T-helper 17 cell (primary cell): ENCODE data around the gene SNAPC4. TPM values are rescaled to one million over a fixed set of nuclear protein-coding genes. Genes with fewer than 3 reads are reported as not detected.
"Not testable (repeated sequence)": the region's sequence is repeated elsewhere in the genome, so short reads cannot be mapped to it uniquely, and the experiment has no call there.

Experiments used
- ATAC-seq: fragments of 150-1000 bp; cut with Tn5 transposase; 2 replicates; pipeline ENCODE4 v1.10.0; 2021; ENCODE audit warnings: mild to moderate bottlenecking, moderate library complexity
- DNase-seq, 3 donors: peaks; one replicate each; pipeline versions ENCODE4 v3.0.0 to v3.0.0-alpha.2; 2020 to 2021
- H3K9me3 ChIP-seq: one replicate; pipeline ENCODE4 v1.7.0; 2013; ENCODE audit warnings: low read length, mild to moderate bottlenecking; ENCODE audit not compliant: control insufficient read depth, poor library complexity, severe bottlenecking
- H3K27ac Mint-ChIP-seq: one replicate; pipeline ENCODE4 v1.8.0; 2022; ENCODE audit warnings: mild to moderate bottlenecking, moderate library complexity, mixed read lengths
- H3K27me3 Mint-ChIP-seq: one replicate; pipeline ENCODE4 v1.8.0; 2022; ENCODE audit warnings: mixed read lengths
- H3K36me3 Mint-ChIP-seq: one replicate; pipeline ENCODE4 v1.8.0; 2022; ENCODE audit warnings: low read depth, mixed read lengths
- H3K4me1 Mint-ChIP-seq: one replicate; pipeline ENCODE4 v1.8.0; 2022; ENCODE audit warnings: mild to moderate bottlenecking, mixed read lengths
- H3K4me3 Mint-ChIP-seq: one replicate; pipeline ENCODE4 v1.8.0; 2022; ENCODE audit warnings: mild to moderate bottlenecking, moderate library complexity, mixed read lengths
- total RNA-seq, 4 donors: library from RNA in 2 of 4; stranded (reverse) in 2 of 4; gene quantifications; one replicate each; pipeline ENCODE4 v1.2.3 and lab custom pipeline; 2022 to 2026

The SNAPC4 gene
- total RNA-seq, 2 donors from 2014 or later, result 10.6 to 11.0 TPM

GRCh38 chr9:136429075-136429628, 29.2 kb upstream of the SNAPC4 start:
- ATAC-seq (no peak), DNase-seq (no peak)
- H3K4me1 Mint-ChIP-seq, result peaks cover 2% of the 10 kb centered on the region
- no peaks in the 10 kb centered on the region for H3K27me3 Mint-ChIP-seq
- no peaks in the 10 kb centered on the region for H3K9me3 ChIP-seq
- H3K36me3 Mint-ChIP-seq, result no peaks in the 10 kb centered on the region
- H3K4me3 Mint-ChIP-seq, result no peak overlapping the region
- no peak overlapping the region for H3K27ac Mint-ChIP-seq

GRCh38 chr9:136426787-136427186, 26.8 kb upstream of the SNAPC4 start:
- no peaks in the 10 kb centered on the region for H3K9me3 ChIP-seq
- Mint-ChIP-seq H3K36me3 (no peaks in the 10 kb centered on the region), H3K4me1 (peaks cover 2% of the 10 kb centered on the region), H3K4me3 (no peak overlapping the region), H3K27me3 (no peaks in the 10 kb centered on the region), H3K27ac (no peak overlapping the region)
- ATAC-seq (no peak), DNase-seq (no peak)

- DNase-seq, H3K4me3 Mint-ChIP-seq, H3K9me3 ChIP-seq, H3K36me3 Mint-ChIP-seq, H3K27me3 Mint-ChIP-seq, H3K27ac Mint-ChIP-seq, H3K4me1 Mint-ChIP-seq, ATAC-seq: not testable (repeated sequence)
These were observed 25.4 kb upstream of the SNAPC4 start for GRCh38 chr9:136425367-136425766.

GRCh38 chr9:136424750-136425362, 24.9 kb upstream of the SNAPC4 start:
- H3K4me3 Mint-ChIP-seq, result no peak overlapping the region
- ATAC-seq (peak; percentile 7), DNase-seq (no peak)
- no peaks in the 10 kb centered on the region for H3K36me3 Mint-ChIP-seq
- no peaks in the 10 kb centered on the region for H3K9me3 ChIP-seq
- no peak overlapping the region for H3K27ac Mint-ChIP-seq
- peaks cover 2% of the 10 kb centered on the region for H3K4me1 Mint-ChIP-seq
- no peaks in the 10 kb centered on the region for H3K27me3 Mint-ChIP-seq

- Mint-ChIP-seq H3K27me3 (no peaks in the 10 kb centered on the region), H3K36me3 (peaks cover 3% of the 10 kb centered on the region), H3K4me1 (peaks cover under 1% of the 10 kb centered on the region), H3K4me3 (no peak overlapping the region), H3K27ac (no peak overlapping the region)
- ATAC-seq (no peak), DNase-seq (no peak)
- no peaks in the 10 kb centered on the region for H3K9me3 ChIP-seq
These were observed 23.6 kb upstream of the SNAPC4 start for GRCh38 chr9:136423432-136424146.

- H3K9me3 ChIP-seq, result no peaks in the 10 kb centered on the region
- peaks cover 4% of the 10 kb centered on the region for H3K36me3 Mint-ChIP-seq
- H3K27ac Mint-ChIP-seq, result no peak overlapping the region
- DNase-seq, result no peak
- no peak overlapping the region for H3K4me3 Mint-ChIP-seq
- H3K4me1 Mint-ChIP-seq, result no peaks in the 10 kb centered on the region
- ATAC-seq, result no peak
- no peaks in the 10 kb centered on the region for H3K27me3 Mint-ChIP-seq
These were observed 22.9 kb upstream of the SNAPC4 start for GRCh38 chr9:136422876-136423275.

GRCh38 chr9:136421791-136422190, 21.8 kb upstream of the SNAPC4 start:
- no peaks in the 10 kb centered on the region for H3K4me1 Mint-ChIP-seq
- no peak overlapping the region for H3K27ac Mint-ChIP-seq
- DNase-seq (no peak), ATAC-seq (no peak)
- H3K27me3 Mint-ChIP-seq, result no peaks in the 10 kb centered on the region
- no peaks in the 10 kb centered on the region for H3K9me3 ChIP-seq
- no peak overlapping the region for H3K4me3 Mint-ChIP-seq
- H3K36me3 Mint-ChIP-seq, result peaks cover 4% of the 10 kb centered on the region

- H3K4me3 Mint-ChIP-seq, result no peak overlapping the region
- no peak for DNase-seq
- H3K4me1 Mint-ChIP-seq, result no peaks in the 10 kb centered on the region
- no peak overlapping the region for H3K27ac Mint-ChIP-seq
- no peaks in the 10 kb centered on the region for H3K9me3 ChIP-seq
- ATAC-seq, result no peak
- no peaks in the 10 kb centered on the region for H3K27me3 Mint-ChIP-seq
- H3K36me3 Mint-ChIP-seq, result peaks cover 4% of the 10 kb centered on the region
These were observed 19.1 kb upstream of the SNAPC4 start for GRCh38 chr9:136419092-136419420.

- no peak for DNase-seq
These were observed 18.5 kb upstream of the SNAPC4 start for GRCh38 chr9:136418182-136419091.

GRCh38 chr9:136416914-136417313, 16.9 kb upstream of the SNAPC4 start:
- H3K27ac Mint-ChIP-seq, result no peak overlapping the region
- H3K4me3 Mint-ChIP-seq, result no peak overlapping the region
- H3K27me3 Mint-ChIP-seq, result no peaks in the 10 kb centered on the region
- H3K4me1 Mint-ChIP-seq, result peaks cover 2% of the 10 kb centered on the region
- H3K9me3 ChIP-seq, result no peaks in the 10 kb centered on the region
- ATAC-seq (no peak), DNase-seq (no peak)
- H3K36me3 Mint-ChIP-seq, result peaks cover 4% of the 10 kb centered on the region

More at GRCh38 chr9:136418182-136419091, 18.5 kb upstream of the SNAPC4 start:
- Mint-ChIP-seq H3K27ac (no peak overlapping the region), H3K4me3 (no peak overlapping the region), H3K27me3 (no peaks in the 10 kb centered on the region), H3K36me3 (peaks cover 4% of the 10 kb centered on the region), H3K4me1 (peaks cover 2% of the 10 kb centered on the region)
- ATAC-seq, result no peak
- no peaks in the 10 kb centered on the region for H3K9me3 ChIP-seq

- DNase-seq (no peak), ATAC-seq (no peak)
- no peaks in the 10 kb centered on the region for H3K9me3 ChIP-seq
- H3K4me3 Mint-ChIP-seq, result no peak overlapping the region
- H3K27me3 Mint-ChIP-seq, result no peaks in the 10 kb centered on the region
- H3K27ac Mint-ChIP-seq, result no peak overlapping the region
- peaks cover 4% of the 10 kb centered on the region for H3K36me3 Mint-ChIP-seq
- peaks cover 3% of the 10 kb centered on the region for H3K4me1 Mint-ChIP-seq
These were observed 16.5 kb upstream of the SNAPC4 start for GRCh38 chr9:136416427-136416826.

- peaks cover 2% of the 10 kb centered on the region for H3K36me3 Mint-ChIP-seq
- H3K27ac Mint-ChIP-seq, result no peak overlapping the region
- ATAC-seq (no peak), DNase-seq (no peak)
- H3K27me3 Mint-ChIP-seq, result no peaks in the 10 kb centered on the region
- H3K9me3 ChIP-seq, result no peaks in the 10 kb centered on the region
- no peak overlapping the region for H3K4me3 Mint-ChIP-seq
- H3K4me1 Mint-ChIP-seq, result peaks cover 21% of the 10 kb centered on the region
These were observed 13.0 kb upstream of the SNAPC4 start for GRCh38 chr9:136412962-136413361.

GRCh38 chr9:136411378-136411777, 11.4 kb upstream of the SNAPC4 start:
- Mint-ChIP-seq H3K4me1 (peaks cover 21% of the 10 kb centered on the region), H3K27ac (peak overlapping the region; percentile 96), H3K27me3 (no peaks in the 10 kb centered on the region), H3K36me3 (peaks cover 2% of the 10 kb centered on the region), H3K4me3 (peak overlapping the region; percentile 92)
- DNase-seq, result no peak
- ATAC-seq, result no peak
- no peaks in the 10 kb centered on the region for H3K9me3 ChIP-seq
